Activated T-helper 2 cell treated with anti-CD3 and anti-CD28 coated beads, Interferon-gamma antibody, Interleukin-2, Interleukin-4, amounts not matched to agents 10 μg/mL and 5 μg/mL and 100 μg/mL, durations not matched to agents 14 hours and 24 hours and 36 hours (primary cell): Measurements from ENCODE around the gene C2CD5. TPM values are rescaled to one million over a fixed set of nuclear protein-coding genes. Genes with fewer than 3 reads are reported as not detected.

ENCODE experiments used
- DNase-seq: peaks from one replicate; pipeline ENCODE4 v3.0.0; 2021; ENCODE audit warnings: low spot score
- H3K27ac Mint-ChIP-seq: one replicate; pipeline ENCODE4 v1.8.0; 2021; ENCODE audit warnings: mixed read lengths
- H3K27me3 Mint-ChIP-seq: one replicate; pipeline ENCODE4 v1.8.0; 2021; ENCODE audit warnings: low read depth, mixed read lengths
- H3K36me3 Mint-ChIP-seq: one replicate; pipeline ENCODE4 v1.8.0; 2021; ENCODE audit warnings: low read depth, mixed read lengths
- H3K4me1 Mint-ChIP-seq: one replicate; pipeline ENCODE4 v1.8.0; 2021; ENCODE audit warnings: low read depth, mixed read lengths
- H3K4me3 Mint-ChIP-seq: one replicate; pipeline ENCODE4 v1.8.0; 2021; ENCODE audit warnings: low read depth, mild to moderate bottlenecking, moderate library complexity, mixed read lengths
- H3K9me3 Mint-ChIP-seq: one replicate; pipeline ENCODE4 v1.8.0; 2021; ENCODE audit warnings: mixed read lengths
- intact Hi-C: fragments of 100-400 bp; cut with micrococcal nuclease; formaldehyde crosslinking; loops from one replicate; pipeline ENCODE4 v1.15.1; 2023
- total RNA-seq: library from RNA; stranded (reverse); gene quantifications from 2 replicates; pipeline ENCODE4 v1.2.3, GENCODE V29; 2022

Gene C2CD5
- total RNA-seq, 1 donor from 2014 or later = 36.3 TPM

GRCh38 chr12:22532317-22532716 is 12.0 kb downstream of the C2CD5 start:
- no peak overlapping the region for H3K27ac Mint-ChIP-seq

GRCh38 chr12:22531205-22531604 is 13.1 kb downstream of the C2CD5 start:
- Mint-ChIP-seq H3K36me3 (peaks cover 41% of the 10 kb centered on the region), H3K4me3 (no peak overlapping the region), H3K4me1 (peaks cover 22% of the 10 kb centered on the region), H3K27ac (no peak overlapping the region), H3K27me3 (no peaks in the 10 kb centered on the region), H3K9me3 (peaks cover 4% of the 10 kb centered on the region)
- intact Hi-C loops = loop anchor here (2.0 kb wide), 1 partner anchor 14 kb away; the partner anchor contains the start of gene C2CD5
- no peak for DNase-seq

More at GRCh38 chr12:22532317-22532716, 12.0 kb downstream of the C2CD5 start:
- Mint-ChIP-seq H3K4me3 (no peak overlapping the region), H3K36me3 (peaks cover 41% of the 10 kb centered on the region), H3K9me3 (peaks cover 4% of the 10 kb centered on the region), H3K4me1 (peaks cover 27% of the 10 kb centered on the region), H3K27me3 (no peaks in the 10 kb centered on the region)
- DNase-seq = no peak
- intact Hi-C loops = no loop called here

DNA sequence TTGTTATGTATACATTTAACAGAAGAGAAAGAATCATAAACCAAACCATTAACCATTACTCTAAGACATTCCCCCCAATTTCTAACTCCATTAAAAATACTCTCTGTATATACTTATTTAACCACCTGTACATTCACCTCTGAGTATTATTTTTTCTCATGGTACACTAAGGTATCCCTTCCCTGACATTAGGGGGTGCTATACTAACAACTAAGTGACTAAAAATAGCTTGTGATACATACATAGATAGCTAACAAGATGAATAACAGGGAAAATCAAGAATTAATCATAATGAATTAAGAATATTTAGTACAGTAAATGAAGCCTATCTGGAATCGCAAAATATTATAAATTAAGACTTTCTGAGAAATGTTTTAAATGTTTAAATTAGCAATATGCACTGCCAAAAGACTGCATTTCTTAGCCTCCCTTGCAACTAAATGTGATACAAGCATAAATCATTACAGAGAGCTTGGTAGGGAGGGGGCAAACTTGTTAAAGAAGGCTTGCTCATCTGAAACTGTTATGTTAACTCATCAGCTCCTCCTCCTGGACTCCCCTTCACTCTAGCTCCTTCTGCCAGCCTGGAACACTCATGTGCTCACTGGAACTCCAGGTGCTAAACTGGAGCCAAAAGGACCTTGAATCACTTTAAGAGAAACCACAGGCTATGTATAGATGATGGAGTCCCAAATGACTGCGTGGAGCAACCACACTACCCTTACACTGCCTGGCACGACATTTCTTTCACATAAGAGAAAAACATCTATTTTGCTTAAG is 14.9 kb downstream of the C2CD5 start:
- H3K9me3 Mint-ChIP-seq = peaks cover 4% of the 10 kb centered on the region
- H3K27me3 Mint-ChIP-seq = no peaks in the 10 kb centered on the region
- intact Hi-C loops = loop anchor here (2.0 kb wide), 2 partner anchors 15 to 103 kb away; partner anchors contain the start of gene C2CD5
- H3K27ac Mint-ChIP-seq = no peak overlapping the region
- H3K4me1 Mint-ChIP-seq = peaks cover 11% of the 10 kb centered on the region
- peaks cover 42% of the 10 kb centered on the region for H3K36me3 Mint-ChIP-seq
- no peak for DNase-seq
- H3K4me3 Mint-ChIP-seq = no peak overlapping the region

GRCh38 chr12:22527999-22528398 is 16.3 kb downstream of the C2CD5 start:
- intact Hi-C loops = loop anchor here (2.0 kb wide), 1 partner anchor 105 kb away; no protein-coding TSS in a partner anchor
- DNase-seq = no peak
- H3K36me3 Mint-ChIP-seq = peaks cover 44% of the 10 kb centered on the region
- no peak overlapping the region for H3K27ac Mint-ChIP-seq
- H3K4me1 Mint-ChIP-seq = peaks cover 10% of the 10 kb centered on the region
- H3K27me3 Mint-ChIP-seq = no peaks in the 10 kb centered on the region
- peaks cover 4% of the 10 kb centered on the region for H3K9me3 Mint-ChIP-seq
- no peak overlapping the region for H3K4me3 Mint-ChIP-seq

DNA sequence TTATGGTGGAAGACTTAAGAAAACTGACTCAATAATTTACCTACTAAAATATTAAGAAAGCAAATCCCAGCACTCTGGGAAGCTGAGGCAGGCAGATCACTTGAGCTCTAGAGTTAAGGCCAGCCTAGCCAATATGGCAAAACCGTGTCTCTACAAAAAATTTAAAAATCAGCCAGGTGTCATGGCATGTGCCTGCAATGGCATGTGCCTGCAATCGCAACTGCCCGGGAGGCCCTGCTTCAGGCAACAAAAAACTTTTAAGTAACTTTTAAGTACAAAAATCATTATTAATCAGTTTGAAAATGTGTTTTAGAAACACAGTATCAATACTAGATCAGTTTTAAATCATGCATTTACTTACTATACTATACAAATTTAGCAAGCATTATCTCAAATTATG is 17.5 kb downstream of the C2CD5 start:
- Mint-ChIP-seq H3K4me1 (peaks cover 6% of the 10 kb centered on the region), H3K36me3 (peaks cover 40% of the 10 kb centered on the region), H3K4me3 (no peak overlapping the region), H3K9me3 (peaks cover 4% of the 10 kb centered on the region), H3K27ac (no peak overlapping the region), H3K27me3 (no peaks in the 10 kb centered on the region)
- DNase-seq = no peak
- intact Hi-C loops = no loop called here

DNA sequence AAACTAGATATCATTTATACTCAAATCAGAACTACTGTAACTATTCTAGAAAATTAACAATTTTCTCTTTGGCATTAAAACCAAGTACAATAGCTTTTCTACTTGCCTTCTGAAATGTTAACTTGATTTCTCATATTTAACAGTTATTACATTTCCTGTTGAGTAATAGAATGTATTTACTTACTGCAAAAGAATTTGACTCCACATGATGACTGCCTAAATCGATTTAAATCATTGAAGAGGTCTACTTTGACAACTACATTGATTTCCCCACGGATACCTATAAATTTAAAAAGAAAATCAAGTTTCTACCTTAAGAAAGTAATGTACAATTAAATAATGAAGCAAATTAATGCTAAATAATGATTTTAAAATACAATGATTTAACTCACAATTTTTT is 18.9 kb downstream of the C2CD5 start:
- no peak overlapping the region for H3K27ac Mint-ChIP-seq
- peaks cover 31% of the 10 kb centered on the region for H3K36me3 Mint-ChIP-seq
- intact Hi-C loops = no loop called here
- H3K4me3 Mint-ChIP-seq = no peak overlapping the region
- H3K4me1 Mint-ChIP-seq = peaks cover 6% of the 10 kb centered on the region
- H3K27me3 Mint-ChIP-seq = no peaks in the 10 kb centered on the region
- DNase-seq = no peak
- H3K9me3 Mint-ChIP-seq = no peaks in the 10 kb centered on the region

DNA sequence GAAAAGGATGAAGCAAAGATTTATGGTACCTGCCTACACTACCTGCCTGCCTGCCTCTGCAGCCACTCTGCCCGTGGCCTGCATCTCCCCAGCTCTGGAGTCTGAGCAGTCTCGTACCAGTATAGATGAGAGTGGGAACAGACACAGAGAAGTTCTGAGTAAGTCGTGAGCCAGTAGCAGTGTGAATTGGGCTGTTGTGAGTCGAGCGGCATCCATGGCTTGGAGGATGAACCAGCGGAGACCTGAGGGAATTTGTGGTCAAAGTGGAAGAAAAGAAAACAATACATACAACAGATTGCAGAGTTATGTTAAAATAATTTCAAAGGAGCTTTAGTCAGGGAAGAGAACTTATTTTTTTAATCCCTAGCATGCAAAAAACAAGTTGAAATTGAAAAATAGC is 25.3 kb downstream of the C2CD5 start:
- intact Hi-C loops = no loop called here
- H3K36me3 Mint-ChIP-seq = peaks cover 30% of the 10 kb centered on the region
- H3K4me3 Mint-ChIP-seq = no peak overlapping the region
- DNase-seq = no peak
- H3K27ac Mint-ChIP-seq = no peak overlapping the region
- H3K9me3 Mint-ChIP-seq = no peaks in the 10 kb centered on the region
- no peaks in the 10 kb centered on the region for H3K27me3 Mint-ChIP-seq
- peaks cover 1% of the 10 kb centered on the region for H3K4me1 Mint-ChIP-seq

GRCh38 chr12:22518060-22518719 is 26.2 kb downstream of the C2CD5 start:
- Mint-ChIP-seq H3K36me3 (peaks cover 25% of the 10 kb centered on the region), H3K4me1 (peaks cover 1% of the 10 kb centered on the region), H3K4me3 (no peak overlapping the region), H3K9me3 (no peaks in the 10 kb centered on the region), H3K27ac (no peak overlapping the region), H3K27me3 (no peaks in the 10 kb centered on the region)
- intact Hi-C loops = no loop called here
- no peak for DNase-seq

DNA sequence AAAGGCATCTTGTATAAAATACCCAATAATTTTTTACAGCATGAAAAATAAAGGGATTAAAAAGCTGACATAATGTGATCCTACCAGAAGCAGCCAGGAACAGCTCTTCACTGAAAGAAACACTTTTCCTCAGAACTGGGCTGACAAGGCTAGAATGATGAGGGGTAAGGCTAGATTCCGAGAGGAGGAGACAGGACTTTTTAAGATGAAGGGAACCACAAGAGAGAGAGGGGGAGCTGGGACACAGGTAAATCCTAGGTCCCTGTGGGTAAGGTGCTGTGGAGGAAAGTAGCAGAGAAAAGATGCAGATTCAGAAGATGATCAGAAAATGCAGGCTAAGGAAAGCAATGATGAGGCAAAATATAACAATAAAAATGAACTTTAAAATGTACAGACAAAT is 29.5 kb downstream of the C2CD5 start:
- Mint-ChIP-seq H3K4me1 (peaks cover 1% of the 10 kb centered on the region), H3K27ac (no peak overlapping the region), H3K9me3 (no peaks in the 10 kb centered on the region), H3K36me3 (peaks cover 25% of the 10 kb centered on the region), H3K27me3 (no peaks in the 10 kb centered on the region), H3K4me3 (no peak overlapping the region)
- DNase-seq = no peak
- intact Hi-C loops = no loop called here

DNA sequence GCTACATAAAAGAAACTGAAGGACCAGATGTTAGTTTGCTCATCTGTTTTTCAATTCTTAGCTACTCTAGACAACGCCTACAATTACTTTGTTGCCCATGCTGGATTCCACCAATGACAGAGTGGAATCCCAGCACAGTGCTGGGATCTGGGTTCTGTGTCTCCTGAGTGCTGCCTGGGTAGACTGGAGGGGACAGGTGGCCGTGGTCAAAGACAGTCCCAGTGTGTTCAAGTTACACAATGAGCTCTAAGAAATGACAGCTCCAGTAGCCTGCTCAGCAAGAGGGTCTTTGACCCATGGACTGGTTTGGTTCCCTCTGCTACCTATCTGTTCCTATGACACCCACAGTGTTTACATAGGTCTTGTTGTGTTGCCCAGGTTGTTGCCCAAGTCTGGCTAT is 38.5 kb downstream of the C2CD5 start:
- Mint-ChIP-seq H3K4me3 (no peak overlapping the region), H3K4me1 (no peaks in the 10 kb centered on the region)

DNA sequence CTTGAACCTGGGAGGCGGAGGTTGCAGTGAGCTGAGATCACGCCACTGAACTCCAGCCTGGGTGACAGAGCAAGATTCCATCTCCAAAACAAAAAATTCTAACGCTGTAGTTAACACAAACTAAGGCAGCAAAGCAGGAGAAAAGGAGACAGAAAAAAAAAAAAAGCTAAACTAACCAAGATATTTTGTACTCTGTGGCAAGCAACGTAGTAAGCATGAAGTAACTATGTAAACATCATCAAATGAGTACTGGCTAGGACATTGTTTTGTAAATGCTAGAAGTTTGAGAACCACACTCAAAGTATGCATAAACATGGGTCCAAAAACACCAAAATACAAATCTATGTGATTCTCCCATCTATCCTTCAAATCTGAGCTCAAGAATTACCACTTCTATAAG is 44.2 kb downstream of the C2CD5 start:
- intact Hi-C loops = no loop called here
- Mint-ChIP-seq H3K4me3 (no peak overlapping the region), H3K27ac (no peak overlapping the region), H3K9me3 (no peaks in the 10 kb centered on the region), H3K4me1 (no peaks in the 10 kb centered on the region), H3K27me3 (no peaks in the 10 kb centered on the region), H3K36me3 (peaks cover 10% of the 10 kb centered on the region)
- no peak for DNase-seq

More for the DNA sequence above, 38.5 kb downstream of the C2CD5 start:
- Mint-ChIP-seq H3K36me3 (peaks cover 15% of the 10 kb centered on the region), H3K9me3 (no peaks in the 10 kb centered on the region), H3K27ac (no peak overlapping the region), H3K27me3 (no peaks in the 10 kb centered on the region)
- intact Hi-C loops = no loop called here
- no peak for DNase-seq

DNA sequence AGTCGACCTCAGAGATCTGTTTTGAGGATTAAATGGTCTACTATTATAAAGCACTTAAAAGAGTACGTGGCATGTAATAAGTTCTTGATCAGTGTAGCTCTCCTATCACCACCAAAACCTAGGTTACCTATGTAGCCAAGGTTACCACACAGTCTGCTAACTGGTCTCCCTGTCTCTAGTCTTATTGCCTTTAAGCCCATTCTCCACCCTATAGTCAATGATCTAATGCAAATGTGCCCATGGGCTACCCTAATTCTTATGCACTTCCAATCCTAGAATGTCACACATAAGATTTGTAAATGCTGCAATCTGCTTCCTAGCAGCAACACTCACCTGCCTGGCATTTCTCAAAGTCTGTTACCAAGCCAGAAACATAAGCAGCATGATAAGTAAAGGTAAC is 44.9 kb downstream of the C2CD5 start:
- intact Hi-C loops = no loop called here
- H3K36me3 Mint-ChIP-seq = peaks cover 5% of the 10 kb centered on the region
- no peaks in the 10 kb centered on the region for H3K27me3 Mint-ChIP-seq
- H3K27ac Mint-ChIP-seq = no peak overlapping the region
- no peak for DNase-seq
- H3K4me3 Mint-ChIP-seq = no peak overlapping the region
- H3K4me1 Mint-ChIP-seq = no peaks in the 10 kb centered on the region
- H3K9me3 Mint-ChIP-seq = no peaks in the 10 kb centered on the region

- peaks cover 20% of the 10 kb centered on the region for H3K36me3 Mint-ChIP-seq
- intact Hi-C loops = no loop called here
Observed at GRCh38 chr12:22494319-22494718, 50.0 kb downstream of the C2CD5 start.

More at GRCh38 chr12:22494319-22494718, 50.0 kb downstream of the C2CD5 start:
- DNase-seq = no peak
- Mint-ChIP-seq H3K4me1 (no peaks in the 10 kb centered on the region), H3K4me3 (no peak overlapping the region), H3K27me3 (no peaks in the 10 kb centered on the region), H3K27ac (no peak overlapping the region), H3K9me3 (no peaks in the 10 kb centered on the region)
